Measurements from ENCODE around the gene ALLC.

DNA sequence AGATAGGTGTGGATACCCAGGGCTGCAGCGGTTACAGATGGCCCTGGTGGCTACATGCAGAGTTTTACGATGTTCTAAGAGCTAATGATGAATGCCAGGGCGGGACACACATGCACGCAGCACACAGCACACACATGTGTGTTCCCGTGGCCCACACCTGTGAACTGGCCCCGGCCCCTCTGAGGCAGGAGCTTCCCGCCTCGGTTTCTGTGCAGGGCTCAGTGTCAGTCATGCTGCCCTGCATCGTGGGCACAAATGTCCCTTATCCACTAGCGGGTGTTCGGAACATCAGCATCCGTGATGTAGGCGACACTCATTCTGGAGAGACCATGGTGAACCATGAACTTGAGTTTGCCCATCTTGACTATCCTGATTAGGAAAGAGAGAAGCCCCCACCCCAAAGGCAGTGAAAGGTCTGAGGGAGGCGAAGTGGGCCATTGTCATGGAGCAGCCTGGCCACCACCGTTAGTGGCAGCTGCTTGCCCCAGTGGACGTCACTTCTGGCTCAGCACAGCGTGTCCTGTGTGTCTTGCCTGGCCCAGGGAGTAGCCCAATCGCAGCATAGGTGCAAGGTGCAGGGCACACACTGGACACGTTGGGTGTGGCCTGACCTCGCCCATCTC is 89.1 kb downstream of the ALLC start:
- no peak for TF ChIP-seq CREB1 (IDR thresholded peaks at IDR 0.05; ENCODE audit: low read depth)
- TF ChIP-seq TAF1 (IDR thresholded peaks at IDR 0.05; ENCODE audit: low read depth): no peak
- no peak for TF ChIP-seq RAD21 (IDR thresholded peaks at IDR 0.05; ENCODE audit: low read depth)
- TF ChIP-seq TCF12 (IDR thresholded peaks at IDR 0.05; ENCODE audit: low read depth): no peak

All from Ishikawa (cell line).